Peyer's patch (tissue), 4 donors: ENCODE measurements around the gene FOXP4. TPM values are rescaled to one million over a fixed set of nuclear protein-coding genes. Genes with fewer than 3 reads are reported as not detected.
A peak's percentile ranks its signal among the peaks of the same experiment; 100 is the strongest.

Experiments used
- DNase-seq, 3 donors: peaks; one replicate each; pipeline ENCODE4 v3.0.0-alpha.2; 2017 to 2019
- H3K27ac ChIP-seq, 4 donors: fragments of 200-600 bp; sonication (generic); one replicate each; pipeline ENCODE4 v1.5.1; 2016 to 2019
- H3K27me3 ChIP-seq, 2 donors: fragments of 200-600 bp; sonication (generic); one replicate each; pipeline ENCODE4 v1.5.1; 2019
- H3K36me3 ChIP-seq, 3 donors: fragments of 200-600 bp; sonication (generic); one replicate each; pipeline ENCODE4 v1.5.1; 2016 to 2019
- H3K4me1 ChIP-seq, 4 donors: fragments of 200-600 bp; sonication (generic); one replicate each; pipeline ENCODE4 v1.5.1; 2016 to 2019
- H3K4me3 ChIP-seq, 4 donors: fragments of 200-600 bp; sonication (generic); 1 replicate in 3 of 4; 2 replicates in 1 of 4; pipeline ENCODE4 v1.5.1; 2016 to 2019; ENCODE audit warnings: mild to moderate bottlenecking in 1 of 4
- H3K9me3 ChIP-seq, 4 donors: fragments of 200-600 bp; sonication (generic); one replicate each; pipeline ENCODE4 v1.5.1; 2016 to 2019; ENCODE audit warnings: mild to moderate bottlenecking in 1 of 4
- CTCF ChIP-seq, 6 experiments: fragments of 450-650 bp in 4 of 6; fragments of 200-600 bp in 2 of 6; sonication (generic) in 1 of 6; IDR thresholded peaks; one replicate each; pipeline ENCODE4 v1.5.1; 2017 to 2019; ENCODE audit warnings: antibody characterized with exemption in 6 of 6, mild to moderate bottlenecking in 3 of 6, moderate library complexity in 1 of 6
- POLR2A ChIP-seq, 2 donors: fragments of 450-650 bp; IDR thresholded peaks; one replicate each; pipeline ENCODE4 v1.5.1; 2017; ENCODE audit warnings: antibody characterized with exemption in 2 of 2, mild to moderate bottlenecking in 2 of 2, moderate library complexity in 2 of 2
- total RNA-seq, 4 donors: library from RNA; depleted of rRNA; stranded (reverse); fragments of >200 nt; gene quantifications; one replicate each; pipeline ENCODE4 v1.1.0, GENCODE V29; 2016

The FOXP4 gene
- total RNA-seq, 4 donors from 2014 or later = 13.2 to 36.5 (median 20.0) TPM

GRCh38 chr6:41505122-41506049 lies 40.8 kb upstream of the FOXP4 start:
- Histone ChIP-seq H3K4me3 (peak overlapping the region; percentile 31 to 48 (median 42)), H3K4me1 (peaks cover 0 to 20% (median 8%) of the 10 kb centered on the region in 4 donors), H3K27me3 (no peaks in the 10 kb centered on the region), H3K36me3 (no peaks in the 10 kb centered on the region), H3K27ac (peak overlapping the region; percentile 16 to 77 (median 61)), H3K9me3 (no peaks in the 10 kb centered on the region)
- TF ChIP-seq CTCF (IDR thresholded peaks at IDR 0.05) = no peak
- TF ChIP-seq POLR2A (IDR thresholded peaks at IDR 0.05) = no peak
- DNase-seq = peak; percentile 62 to 81 (median 71)

- no peaks in the 10 kb centered on the region for H3K9me3 ChIP-seq
- H3K27me3 ChIP-seq = no peaks in the 10 kb centered on the region
- TF ChIP-seq CTCF (IDR thresholded peaks at IDR 0.05) = no peak
- no peak for TF ChIP-seq POLR2A (IDR thresholded peaks at IDR 0.05)
- no peak for DNase-seq
- no peaks in the 10 kb centered on the region for H3K36me3 ChIP-seq
- no peak overlapping the region for H3K27ac ChIP-seq
- H3K4me3 ChIP-seq = no peak overlapping the region
- H3K4me1 ChIP-seq = peaks cover 0 to 20% (median 8%) of the 10 kb centered on the region in 4 donors
These were observed 37.7 kb upstream of the FOXP4 start for GRCh38 chr6:41508479-41508878.

- Histone ChIP-seq H3K27me3 (no peaks in the 10 kb centered on the region), H3K27ac (no peak overlapping the region), H3K4me1 (peaks cover 0 to 12% (median 4%) of the 10 kb centered on the region in 4 donors), H3K36me3 (no peaks in the 10 kb centered on the region), H3K4me3 (no peak overlapping the region), H3K9me3 (no peaks in the 10 kb centered on the region)
- DNase-seq = no peak
- TF ChIP-seq CTCF (IDR thresholded peaks at IDR 0.05) (no peak), POLR2A (IDR thresholded peaks at IDR 0.05) (no peak)
These were observed 36.6 kb upstream of the FOXP4 start for GRCh38 chr6:41509580-41509979.

- H3K27ac ChIP-seq = no peak overlapping the region
- no peaks in the 10 kb centered on the region for H3K4me1 ChIP-seq
- DNase-seq = no peak
- no peaks in the 10 kb centered on the region for H3K27me3 ChIP-seq
- H3K9me3 ChIP-seq = no peaks in the 10 kb centered on the region
- H3K36me3 ChIP-seq = no peaks in the 10 kb centered on the region
- H3K4me3 ChIP-seq = no peak overlapping the region
- TF ChIP-seq CTCF (IDR thresholded peaks at IDR 0.05) = no peak
- TF ChIP-seq POLR2A (IDR thresholded peaks at IDR 0.05) = no peak
These were observed 34.6 kb upstream of the FOXP4 start for GRCh38 chr6:41511443-41512060.

- no peaks in the 10 kb centered on the region for H3K9me3 ChIP-seq
- H3K4me3 ChIP-seq = no peak overlapping the region
- H3K27ac ChIP-seq = no peak overlapping the region
- TF ChIP-seq POLR2A (IDR thresholded peaks at IDR 0.05) (no peak), CTCF (IDR thresholded peaks at IDR 0.05) (no peak)
- no peak for DNase-seq
- no peaks in the 10 kb centered on the region for H3K36me3 ChIP-seq
- no peaks in the 10 kb centered on the region for H3K27me3 ChIP-seq
- H3K4me1 ChIP-seq = no peaks in the 10 kb centered on the region
These were observed 34.0 kb upstream of the FOXP4 start for GRCh38 chr6:41512146-41512701.
